B cell (primary cell): ENCODE measurements around the gene TGFBRAP1. TPM values are rescaled to one million over a fixed set of nuclear protein-coding genes. Genes with fewer than 3 reads are reported as not detected.

Source experiments
- ATAC-seq: fragments of 200-7000 bp; cut with Tn5 transposase; one replicate; pipeline ENCODE4 v1.10.0; 2021; ENCODE audit warnings: low read depth, mild to moderate bottlenecking, moderate number of reproducible peaks, moderate library complexity
- CTCF ChIA-PET: fragments of 350-600 bp; sonication (Branson Sonifier 250); formaldehyde crosslinking; loops from one replicate; lab custom pipeline; 2021; ENCODE audit warnings: antibody characterized with exemption, inconsistent platforms; lab: Charles Lee
- POLR2A ChIA-PET: fragments of 350-600 bp; sonication (Branson Sonifier 250); formaldehyde crosslinking; loops from one replicate; lab custom pipeline; 2021; ENCODE audit warnings: antibody characterized with exemption; lab: Charles Lee
- DNase-seq: peaks from one replicate; pipeline ENCODE4 v3.0.0; 2013
- H2AFZ ChIP-seq: 2 replicates; pipeline ENCODE4 v1.6.1; 2012; ENCODE audit warnings: mild to moderate bottlenecking, low read depth, low read length; ENCODE audit not compliant: insufficient read depth, poor library complexity, severe bottlenecking
- H3K27ac ChIP-seq, 2 donors: 1 replicate in 1 of 2; 2 replicates in 1 of 2; pipeline ENCODE4 v1.5.1; 2012 to 2013; ENCODE audit warnings: low read length in 2 of 2, mild to moderate bottlenecking in 2 of 2, moderate library complexity in 1 of 2
- H3K27me3 ChIP-seq, 4 experiments: fragments of 200-600 bp in 1 of 4; sonication (generic) in 1 of 4; replicated peaks in 1 of 4; 1 replicate in 2 of 4; 2 replicates in 2 of 4; pipeline versions ENCODE4 v1.6.1 to v1.7.0; 2013 to 2016; ENCODE audit warnings: low read length in 3 of 4, mild to moderate bottlenecking in 2 of 4, mixed read lengths in 1 of 4, moderate library complexity in 1 of 4; ENCODE audit not compliant: insufficient read depth in 4 of 4, control insufficient read depth in 3 of 4; ENCODE audit errors: control extremely low read depth in 1 of 4
- H3K36me3 ChIP-seq, 2 experiments: replicated peaks in 1 of 2; 1 replicate in 1 of 2; 2 replicates in 1 of 2; pipeline versions ENCODE4 v1.6.1 to v1.7.1; 2013; ENCODE audit warnings: low read length in 1 of 2; ENCODE audit not compliant: insufficient read depth in 2 of 2, control insufficient read depth in 1 of 2; ENCODE audit errors: control extremely low read depth in 1 of 2, extremely low read depth in 1 of 2
- H3K4me1 ChIP-seq, 2 donors: fragments of 200-600 bp in 1 of 2; sonication (generic) in 1 of 2; 1 replicate in 1 of 2; 2 replicates in 1 of 2; pipeline versions ENCODE4 v1.5.1 to v1.6.1; 2013 to 2017; ENCODE audit warnings: low read length in 2 of 2; ENCODE audit not compliant: control insufficient read depth in 2 of 2, insufficient read depth in 2 of 2
- H3K4me2 ChIP-seq: replicated peaks from 2 replicates; pipeline ENCODE3; 2012; ENCODE audit warnings: mild to moderate bottlenecking, low read depth, low read length; ENCODE audit not compliant: poor library complexity, severe bottlenecking
- H3K4me3 ChIP-seq, 5 experiments: fragments of 200-600 bp in 1 of 5; sonication (generic) in 1 of 5; 1 replicate in 3 of 5; 2 replicates in 2 of 5; pipeline versions ENCODE4 v1.5.1 to v1.7.0; 2011 to 2016; ENCODE audit warnings: low read length in 4 of 5, mild to moderate bottlenecking in 4 of 5, low read depth in 2 of 5, control low read depth in 1 of 5, moderate library complexity in 1 of 5; ENCODE audit not compliant: insufficient read depth in 1 of 5; ENCODE audit errors: control extremely low read depth in 1 of 5, extremely low read depth in 1 of 5
- H3K79me2 ChIP-seq: fragments of 200-600 bp; sonication (generic); one replicate; pipeline ENCODE4 v1.6.0; 2016; ENCODE audit warnings: low read length; ENCODE audit not compliant: control insufficient read depth, insufficient read depth
- H3K9ac ChIP-seq: fragments of 200-600 bp; sonication (generic); 2 replicates; pipeline ENCODE4 v1.6.1; 2017; ENCODE audit warnings: mild to moderate bottlenecking, low read length, moderate library complexity
- H3K9me3 ChIP-seq, 3 donors: one replicate each; pipeline versions ENCODE4 v1.6.1 to v1.7.1; 2013; ENCODE audit warnings: low read length in 2 of 3; ENCODE audit not compliant: control insufficient read depth in 2 of 3, insufficient read depth in 1 of 3; ENCODE audit errors: control extremely low read depth in 1 of 3
- H4K20me1 ChIP-seq: 2 replicates; pipeline ENCODE4 v1.6.0; 2012; ENCODE audit warnings: mild to moderate bottlenecking, low read length; ENCODE audit not compliant: insufficient read depth, control insufficient read depth, poor library complexity, severe bottlenecking
- H3K27ac Mint-ChIP-seq: one replicate; pipeline ENCODE4 v1.8.0; 2021; ENCODE audit warnings: mixed read lengths
- H3K27me3 Mint-ChIP-seq: one replicate; pipeline ENCODE4 v1.8.0; 2021; ENCODE audit warnings: mixed read lengths
- H3K4me1 Mint-ChIP-seq: one replicate; pipeline ENCODE4 v1.8.0; 2021; ENCODE audit warnings: mixed read lengths
- H3K4me3 Mint-ChIP-seq: one replicate; pipeline ENCODE4 v1.8.0; 2021; ENCODE audit warnings: mixed read lengths
- H3K9me3 Mint-ChIP-seq: one replicate; pipeline ENCODE4 v1.8.0; 2022; ENCODE audit warnings: mixed read lengths; ENCODE audit not compliant: insufficient read depth
- CTCF ChIP-seq: fragments of 200-600 bp; IDR thresholded peaks from one replicate; pipeline ENCODE4 v1.8.0; 2022; ENCODE audit warnings: antibody characterized with exemption, mild to moderate bottlenecking
- EZH2 ChIP-seq: IDR thresholded peaks from 2 replicates; pipeline ENCODE4 v1.6.1; 2012; ENCODE audit warnings: borderline replicate concordance, low read depth, mild to moderate bottlenecking, moderate library complexity, low read length; ENCODE audit not compliant: insufficient read depth, poor library complexity, severe bottlenecking
- WGBS: methylation state at CpG from one replicate; pipeline ENCODE4 v1.1.5; 2013; ENCODE audit warnings: missing lambda C conversion rate; ENCODE audit not compliant: insufficient coverage; 5-methylcytosine and 5-hydroxymethylcytosine counted together
- intact Hi-C: fragments of 100-400 bp; cut with micrococcal nuclease; formaldehyde crosslinking; loops from one replicate; pipeline ENCODE4 v1.10.0; 2022
- polyA plus RNA-seq: library from polyadenylated mRNA; depleted of rRNA; stranded (reverse); fragments of >200 nt; gene quantifications from 2 replicates; pipeline ENCODE4 v1.2.3, GENCODE V29; 2012
- total RNA-seq, 2 donors: library from RNA; stranded (reverse); fragments of 120-200 nt in 1 of 2; gene quantifications; 1 replicate in 1 of 2; 2 replicates in 1 of 2; pipeline versions ENCODE4 v1.2.3 to v1.2.4, GENCODE V29; 2013 to 2022

The TGFBRAP1 gene
- total and polyA plus RNA-seq, 2 donors (not counting 1 experiment from before 2014, with no cell fraction given), result 9.3 to 21.7 TPM

DNA sequence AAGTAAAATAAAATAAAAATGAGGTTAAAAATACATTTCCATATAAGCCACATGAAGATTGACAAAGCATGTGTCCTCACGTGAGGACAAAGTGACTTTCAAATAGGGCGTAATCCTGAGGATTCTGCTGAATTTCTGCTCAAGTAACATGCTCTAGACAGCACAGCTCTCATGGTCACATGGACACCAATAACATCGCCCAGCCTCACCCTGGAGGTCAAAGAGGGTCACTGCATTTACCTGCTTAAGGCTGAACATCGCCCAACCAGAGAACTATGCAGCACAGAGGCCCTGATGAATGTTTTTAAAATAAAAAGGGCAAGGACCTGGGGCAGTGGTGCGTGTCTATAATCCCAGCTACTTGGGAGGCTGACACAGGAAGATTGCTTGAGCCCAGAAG, 30.2 kb downstream of the TGFBRAP1 start:
- H2AFZ ChIP-seq, result no peak overlapping the region
- no peak overlapping the region for H3K27ac ChIP-seq
- Mint-ChIP-seq H3K4me3 (no peak overlapping the region), H3K27me3 (no peaks in the 10 kb centered on the region), H3K9me3 (no peaks in the 10 kb centered on the region), H3K27ac (no peak overlapping the region), H3K4me1 (peaks cover 6% of the 10 kb centered on the region)
- H3K79me2 ChIP-seq, result peaks cover 25% of the 10 kb centered on the region
- TF ChIP-seq EZH2 (no peak), CTCF (no peak)
- intact Hi-C loops, result no loop called here
- ChIA-PET CTCF (no interaction called here), POLR2A (no interaction called here)
- no peaks in the 10 kb centered on the region for H3K9me3 ChIP-seq
- H3K4me3 ChIP-seq, result no peak overlapping the region
- H4K20me1 ChIP-seq, result peaks cover 18% of the 10 kb centered on the region
- no peak overlapping the region for H3K9ac ChIP-seq
- peaks cover 0 to 31% of the 10 kb centered on the region in 2 experiments for H3K36me3 ChIP-seq
- ATAC-seq (no peak), DNase-seq (no peak)
- WGBS, result 90% methylated on average over 5 of the region's 5 CpGs
- no peaks in the 10 kb centered on the region for H3K4me1 ChIP-seq
- H3K4me2 ChIP-seq, result no peak overlapping the region
- no peaks in the 10 kb centered on the region for H3K27me3 ChIP-seq

DNA sequence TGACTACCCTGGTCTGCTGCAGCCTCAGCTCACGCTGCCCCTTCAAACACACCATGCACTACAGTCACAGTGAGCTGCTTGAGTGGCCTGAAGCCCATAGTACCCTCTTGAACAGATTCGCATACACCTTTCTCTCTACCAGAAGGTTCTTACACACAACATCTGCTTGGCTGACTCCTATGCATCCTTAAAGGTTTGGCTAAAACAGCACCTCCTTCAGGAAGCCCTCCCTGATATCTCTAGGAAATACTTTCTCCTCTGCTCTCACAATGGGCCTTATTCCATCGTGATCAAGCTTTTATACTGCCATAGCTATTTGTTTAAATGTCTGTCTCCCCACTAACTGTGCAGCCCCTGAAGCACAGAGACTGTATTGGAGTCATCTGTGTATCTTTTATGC, 31.5 kb downstream of the TGFBRAP1 start:
- TF ChIP-seq EZH2, result no peak
- TF ChIP-seq CTCF, result no peak
- Histone ChIP-seq H4K20me1 (peaks cover 11% of the 10 kb centered on the region), H3K4me2 (no peak overlapping the region), H3K4me1 (no peaks in the 10 kb centered on the region), H3K36me3 (peaks cover 2 to 40% of the 10 kb centered on the region in 2 experiments), H3K27me3 (no peaks in the 10 kb centered on the region), H3K79me2 (peaks cover 21% of the 10 kb centered on the region), H3K27ac (no peak overlapping the region), H3K9me3 (no peaks in the 10 kb centered on the region), H3K4me3 (no peak overlapping the region), H3K9ac (no peak overlapping the region), H2AFZ (no peak overlapping the region)
- CTCF ChIA-PET, result interaction anchor here (0.6 kb wide), 1 partner anchor 103 kb away, joined by 3 read pairs; no protein-coding TSS in a partner anchor
- Mint-ChIP-seq H3K9me3 (no peaks in the 10 kb centered on the region), H3K4me3 (no peak overlapping the region), H3K27me3 (no peaks in the 10 kb centered on the region), H3K27ac (no peak overlapping the region), H3K4me1 (peaks cover 4% of the 10 kb centered on the region)
- intact Hi-C loops, result no loop called here
- no peak for DNase-seq
- ATAC-seq, result no peak
- 100% methylated on average over 2 of the region's 3 CpGs for WGBS
- POLR2A ChIA-PET, result no interaction called here
